ENCODE data around the gene FBLN5. TPM values are rescaled to one million over a fixed set of nuclear protein-coding genes. Genes with fewer than 3 reads are reported as not detected.

FBLN5 gene
- total and polyA plus RNA-seq, 8 donors = 20.1 to 151 (median 48.6) TPM

DNA sequence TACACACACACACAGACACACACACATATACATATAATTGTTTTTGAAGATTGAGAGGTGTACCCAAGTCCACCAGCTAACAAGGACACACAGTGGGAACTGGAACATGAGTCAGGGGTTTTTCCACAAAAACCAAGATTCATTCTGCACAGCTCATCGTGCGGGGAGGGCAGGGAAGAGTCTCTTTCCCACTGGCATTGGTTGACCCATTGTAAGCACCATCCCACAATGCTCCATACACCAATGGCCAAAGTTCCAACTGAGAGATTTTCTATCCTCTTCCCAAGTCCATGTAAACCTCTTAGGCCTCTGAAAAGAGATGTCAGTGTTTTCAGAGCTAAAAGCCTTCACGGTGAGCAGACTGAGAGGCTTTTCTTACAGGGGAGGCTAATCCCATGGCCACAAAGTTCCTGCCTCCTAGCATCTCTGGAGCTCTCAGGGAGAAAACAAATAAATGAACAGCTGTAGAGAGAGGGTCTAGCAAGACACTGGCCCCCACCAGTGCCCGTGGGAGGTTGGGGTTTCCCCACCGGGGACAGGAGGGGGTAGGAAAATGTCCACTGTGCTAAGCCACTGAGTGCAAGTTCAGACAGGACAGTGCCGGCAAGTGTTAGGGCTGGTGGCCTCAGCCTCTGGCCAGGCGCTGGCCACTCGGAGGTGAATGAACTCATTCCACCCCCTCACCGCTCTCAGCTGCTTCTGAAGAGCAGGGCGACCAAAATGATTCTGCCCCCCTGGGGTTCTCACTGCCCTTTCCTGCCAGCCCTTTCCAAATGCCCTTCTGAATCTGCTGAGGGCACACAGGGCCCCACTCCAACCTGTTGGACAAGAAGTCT, 58.6 kb downstream of the FBLN5 start:
- no peaks in the 10 kb centered on the region for H3K9me3 ChIP-seq
- H3K4me3 ChIP-seq = no peak overlapping the region
- no peak for DNase-seq
- no peak for TF ChIP-seq POLR2A (IDR thresholded peaks at IDR 0.05)
- H3K36me3 ChIP-seq = peaks cover 0 to 25% (median 4%) of the 10 kb centered on the region in 4 donors
- H3K27ac ChIP-seq = peak overlapping the region; percentile 78 to 88 (median 81)
- H3K27me3 ChIP-seq = no peaks in the 10 kb centered on the region
- peaks cover 24 to 49% (median 36%) of the 10 kb centered on the region in 4 donors for H3K4me1 ChIP-seq
- intact Hi-C loops (cut with DNase I; ENCODE audit: low total_unique reads) = no loop called here
- WGBS, 5 donors = 76 to 86% (median 79%) methylated on average over 10 of the region's 10 CpGs

DNA sequence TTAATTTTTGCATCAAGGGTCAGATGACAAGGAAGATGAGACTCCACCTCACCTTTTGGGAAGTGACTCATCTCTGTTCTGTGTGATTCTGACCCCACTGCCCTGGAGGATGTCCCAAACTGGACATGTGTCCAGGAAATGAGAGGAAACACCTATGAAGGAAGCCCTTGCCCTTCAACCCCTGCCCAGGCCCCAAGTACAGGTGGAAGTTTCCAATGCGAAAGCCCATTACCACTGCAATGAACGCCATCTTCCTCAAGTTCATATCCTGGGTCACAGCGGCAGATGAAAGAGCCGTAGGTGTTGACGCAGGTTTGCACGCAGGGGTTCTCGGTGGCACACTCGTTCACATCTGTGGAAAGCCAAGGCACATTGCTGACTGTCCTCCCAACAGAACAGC, 60.5 kb downstream of the FBLN5 start:
- intact Hi-C loops (cut with DNase I; ENCODE audit: low total_unique reads) = no loop called here
- H3K4me3 ChIP-seq = no peak overlapping the region
- 97 to 99% (median 98%) methylated on average over 7 to 8 of the region's 8 CpGs for WGBS, 5 donors
- H3K27me3 ChIP-seq = no peaks in the 10 kb centered on the region
- DNase-seq = no peak
- TF ChIP-seq EP300 (IDR thresholded peaks at IDR 0.05) (no peak), POLR2AphosphoS5 (IDR thresholded peaks at IDR 0.05) (no peak), POLR2A (IDR thresholded peaks at IDR 0.05) (no peak)
- TF ChIP-seq, protein P1, sequence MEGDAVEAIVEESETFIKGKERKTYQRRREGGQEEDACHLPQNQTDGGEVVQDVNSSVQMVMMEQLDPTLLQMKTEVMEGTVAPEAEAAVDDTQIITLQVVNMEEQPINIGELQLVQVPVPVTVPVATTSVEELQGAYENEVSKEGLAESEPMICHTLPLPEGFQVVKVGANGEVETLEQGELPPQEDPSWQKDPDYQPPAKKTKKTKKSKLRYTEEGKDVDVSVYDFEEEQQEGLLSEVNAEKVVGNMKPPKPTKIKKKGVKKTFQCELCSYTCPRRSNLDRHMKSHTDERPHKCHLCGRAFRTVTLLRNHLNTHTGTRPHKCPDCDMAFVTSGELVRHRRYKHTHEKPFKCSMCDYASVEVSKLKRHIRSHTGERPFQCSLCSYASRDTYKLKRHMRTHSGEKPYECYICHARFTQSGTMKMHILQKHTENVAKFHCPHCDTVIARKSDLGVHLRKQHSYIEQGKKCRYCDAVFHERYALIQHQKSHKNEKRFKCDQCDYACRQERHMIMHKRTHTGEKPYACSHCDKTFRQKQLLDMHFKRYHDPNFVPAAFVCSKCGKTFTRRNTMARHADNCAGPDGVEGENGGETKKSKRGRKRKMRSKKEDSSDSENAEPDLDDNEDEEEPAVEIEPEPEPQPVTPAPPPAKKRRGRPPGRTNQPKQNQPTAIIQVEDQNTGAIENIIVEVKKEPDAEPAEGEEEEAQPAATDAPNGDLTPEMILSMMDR (IDR thresholded peaks at IDR 0.05) = no peak
- no peaks in the 10 kb centered on the region for H3K9me3 ChIP-seq
- H3K4me1 ChIP-seq = peaks cover 29 to 49% (median 38%) of the 10 kb centered on the region in 4 donors
- peaks cover 2 to 35% (median 5%) of the 10 kb centered on the region in 4 donors for H3K36me3 ChIP-seq
- no peak overlapping the region for H3K27ac ChIP-seq

DNA sequence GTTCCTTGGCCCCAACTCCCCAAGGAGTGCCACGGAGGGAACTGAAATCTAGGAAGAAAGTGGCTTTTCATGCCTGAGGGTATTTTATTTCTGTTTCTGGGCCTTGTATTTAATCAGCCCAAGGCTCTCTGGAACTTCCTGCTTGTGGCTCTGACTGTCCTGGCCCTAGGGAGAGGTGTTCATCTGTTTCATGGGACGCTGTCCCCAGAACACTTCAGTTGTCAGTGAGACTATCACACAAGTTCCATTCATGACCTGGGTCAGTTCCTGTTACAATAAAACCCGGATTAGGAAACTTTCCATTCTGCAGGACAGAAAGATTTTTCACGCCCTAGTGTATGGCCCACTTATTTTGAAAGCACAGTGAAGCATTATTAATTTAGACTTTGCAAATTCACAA, 61.7 kb downstream of the FBLN5 start:
- Histone ChIP-seq H3K9me3 (no peaks in the 10 kb centered on the region), H3K4me3 (no peak overlapping the region), H3K4me1 (peaks cover 22 to 46% (median 32%) of the 10 kb centered on the region in 4 donors), H3K27me3 (no peaks in the 10 kb centered on the region), H3K27ac (peak overlapping the region in 3 of 5 donors; percentile 37 to 62 (median 56)), H3K36me3 (peaks cover 2 to 43% (median 9%) of the 10 kb centered on the region in 4 donors)
- WGBS, 5 donors = 65 to 79% (median 71%) methylated on average over 4 of the region's 4 CpGs
- TF ChIP-seq POLR2AphosphoS5 (IDR thresholded peaks at IDR 0.05) (no peak), EP300 (IDR thresholded peaks at IDR 0.05) (no peak), POLR2A (IDR thresholded peaks at IDR 0.05) (no peak)
- TF ChIP-seq, protein P1 (IDR thresholded peaks at IDR 0.05) = no peak
- no peak for DNase-seq
- intact Hi-C loops (cut with DNase I; ENCODE audit: low total_unique reads) = no loop called here

GRCh38 chr14:91885113-91885712, 62.3 kb downstream of the FBLN5 start:
- intact Hi-C loops (cut with DNase I; ENCODE audit: low total_unique reads) = no loop called here
- DNase-seq = no peak
- Histone ChIP-seq H3K27me3 (no peaks in the 10 kb centered on the region), H3K36me3 (peaks cover 2 to 49% (median 12%) of the 10 kb centered on the region in 4 donors), H3K27ac (peak overlapping the region in 4 of 5 donors; percentile 22 to 62 (median 46)), H3K4me1 (peaks cover 16 to 45% (median 31%) of the 10 kb centered on the region in 4 donors), H3K4me3 (no peak overlapping the region), H3K9me3 (no peaks in the 10 kb centered on the region)
- WGBS, 5 donors = 91 to 95% (median 91%) methylated on average over 4 of the region's 4 CpGs
- TF ChIP-seq POLR2A (IDR thresholded peaks at IDR 0.05) (no peak), POLR2AphosphoS5 (IDR thresholded peaks at IDR 0.05) (no peak), EP300 (IDR thresholded peaks at IDR 0.05) (no peak)
- TF ChIP-seq, protein P1 (IDR thresholded peaks at IDR 0.05) = no peak
